SK-N-MC (cell line): Measurements from ENCODE around the gene HBP1.
A peak's percentile ranks its signal among the peaks of the same experiment; 100 is the strongest.
"Not testable (repeated sequence)": the region's sequence is repeated elsewhere in the genome, so short reads cannot be mapped to it uniquely, and the experiment has no call there.

Experiments used
- DNase-seq: peaks from one replicate; pipeline ENCODE4 v3.0.0-alpha.2; 2011; ENCODE audit warnings: low read depth, low spot score
- H3K27ac ChIP-seq: fragments of 200-600 bp; sonication (generic); 2 replicates; pipeline ENCODE4 v1.5.1; 2016; ENCODE audit warnings: mixed run types
- H3K36me3 ChIP-seq: fragments of 200-600 bp; sonication (generic); 2 replicates; pipeline ENCODE4 v1.6.1; 2017; ENCODE audit warnings: antibody characterized with exemption, low read length, mixed read lengths; ENCODE audit not compliant: insufficient read depth
- H3K4me3 ChIP-seq: fragments of 200-600 bp; sonication (generic); 2 replicates; pipeline ENCODE4 v1.5.1; 2016
- H3K9ac ChIP-seq: fragments of 200-600 bp; sonication (generic); 2 replicates; pipeline ENCODE4 v1.8.0; 2017; ENCODE audit warnings: mixed run types, mixed read lengths; ENCODE audit not compliant: insufficient read length
- H3K9me3 ChIP-seq: fragments of 200-600 bp; sonication (generic); 2 replicates; pipeline ENCODE4 v1.6.1; 2017; ENCODE audit warnings: low read depth, mild to moderate bottlenecking, antibody characterized with exemption, low read length, moderate library complexity, mixed read lengths
- EZH2 ChIP-seq: fragments of 200-600 bp; sonication (generic); IDR thresholded peaks from one replicate; pipeline ENCODE4 v1.6.1; 2017; ENCODE audit warnings: antibody characterized with exemption
- FOXP2 ChIP-seq: optimal IDR thresholded peaks from 2 replicates; pipeline ENCODE3; 2011; ENCODE audit warnings: mild to moderate bottlenecking, moderate library complexity; ENCODE audit not compliant: insufficient read depth; ENCODE audit errors: extremely low read length, control extremely low read depth
- POLR2AphosphoS5 ChIP-seq: IDR thresholded peaks from 2 replicates; pipeline ENCODE4 v1.6.1; 2012; ENCODE audit warnings: mild to moderate bottlenecking, low read depth, low read length, borderline replicate concordance

HBP1 gene

DNA sequence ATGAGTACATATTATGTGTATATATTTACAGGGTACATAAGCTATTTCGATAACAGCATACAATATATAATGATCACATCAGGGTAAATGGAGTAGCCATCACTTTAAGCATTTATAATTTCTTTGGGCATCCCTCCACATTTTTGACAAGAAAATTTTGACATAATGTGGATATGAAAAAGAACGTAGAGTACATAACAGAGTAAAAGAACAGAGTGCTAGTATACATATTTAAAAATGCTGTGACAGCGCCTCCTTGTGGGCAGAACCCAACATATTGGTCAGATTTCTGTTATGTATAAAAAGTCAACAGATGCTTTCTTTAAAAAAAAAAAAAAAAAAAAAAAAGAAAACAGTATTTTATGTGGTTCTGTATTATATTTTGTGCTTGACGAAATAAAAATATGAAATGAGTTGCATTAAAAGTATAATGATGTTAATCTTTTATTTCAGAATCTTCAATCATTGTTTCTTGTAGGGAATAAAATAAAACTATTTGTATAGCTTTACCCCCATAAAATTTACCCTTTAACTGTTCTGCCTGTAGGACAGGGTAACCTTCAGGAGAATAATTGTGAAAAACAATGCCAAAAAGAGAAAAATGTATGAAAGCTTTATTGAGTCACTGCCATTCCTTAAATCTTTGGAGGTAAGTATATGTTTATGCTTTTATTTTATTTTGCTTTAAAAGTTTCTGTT is 18.3 kb upstream of the HBP1 start:
- no peak overlapping the region for H3K9ac ChIP-seq
- TF ChIP-seq FOXP2 (no peak), POLR2AphosphoS5 (no peak), EZH2 (no peak)
- no peak overlapping the region for H3K27ac ChIP-seq
- H3K36me3 ChIP-seq = no peaks in the 10 kb centered on the region
- DNase-seq = peak; percentile 71
- no peak overlapping the region for H3K4me3 ChIP-seq
- H3K9me3 ChIP-seq = no peaks in the 10 kb centered on the region

GRCh38 chr7:107151538-107151937 is 17.3 kb upstream of the HBP1 start:
- Histone ChIP-seq H3K36me3 (no peaks in the 10 kb centered on the region), H3K9me3 (no peaks in the 10 kb centered on the region), H3K9ac (no peak overlapping the region), H3K27ac (no peak overlapping the region), H3K4me3 (no peak overlapping the region)
- TF ChIP-seq EZH2 (no peak), FOXP2 (no peak), POLR2AphosphoS5 (no peak)
- no peak for DNase-seq

DNA sequence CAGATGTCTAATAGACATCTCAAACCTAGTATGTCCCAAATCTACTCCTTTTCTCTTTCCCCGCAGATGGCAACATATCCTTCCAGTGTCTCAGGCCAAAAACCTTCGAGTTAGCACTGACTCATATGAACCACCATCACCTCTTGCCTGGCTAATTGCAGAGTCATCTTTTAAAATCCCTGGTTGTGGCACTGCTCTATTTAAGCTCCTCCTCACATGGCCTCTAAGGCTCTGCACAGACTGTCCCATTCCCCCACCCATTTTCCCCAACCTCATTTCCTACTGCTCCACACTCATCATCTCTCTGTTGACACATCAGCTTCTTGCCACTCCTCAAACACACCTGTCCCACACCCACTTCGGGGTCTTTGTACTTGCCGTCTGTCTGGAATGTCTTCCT is 16.8 kb upstream of the HBP1 start:
- Histone ChIP-seq H3K27ac (no peak overlapping the region), H3K9ac (no peak overlapping the region), H3K4me3 (no peak overlapping the region), H3K36me3 (no peaks in the 10 kb centered on the region), H3K9me3 (no peaks in the 10 kb centered on the region)
- DNase-seq = no peak
- no peak for TF ChIP-seq EZH2
- TF ChIP-seq POLR2AphosphoS5 = no peak
- TF ChIP-seq FOXP2 = no peak

GRCh38 chr7:107154826-107155225 is 14.0 kb upstream of the HBP1 start:
- Histone ChIP-seq H3K9me3 (no peaks in the 10 kb centered on the region), H3K9ac (no peak overlapping the region), H3K36me3 (no peaks in the 10 kb centered on the region), H3K27ac (no peak overlapping the region), H3K4me3 (no peak overlapping the region)
- TF ChIP-seq FOXP2 (no peak), POLR2AphosphoS5 (no peak), EZH2 (no peak)
- DNase-seq = no peak

GRCh38 chr7:107155726-107156125 is 13.1 kb upstream of the HBP1 start:
- not testable (repeated sequence) for H3K9me3 ChIP-seq, DNase-seq, H3K9ac ChIP-seq, H3K4me3 ChIP-seq, H3K36me3 ChIP-seq, H3K27ac ChIP-seq

DNA sequence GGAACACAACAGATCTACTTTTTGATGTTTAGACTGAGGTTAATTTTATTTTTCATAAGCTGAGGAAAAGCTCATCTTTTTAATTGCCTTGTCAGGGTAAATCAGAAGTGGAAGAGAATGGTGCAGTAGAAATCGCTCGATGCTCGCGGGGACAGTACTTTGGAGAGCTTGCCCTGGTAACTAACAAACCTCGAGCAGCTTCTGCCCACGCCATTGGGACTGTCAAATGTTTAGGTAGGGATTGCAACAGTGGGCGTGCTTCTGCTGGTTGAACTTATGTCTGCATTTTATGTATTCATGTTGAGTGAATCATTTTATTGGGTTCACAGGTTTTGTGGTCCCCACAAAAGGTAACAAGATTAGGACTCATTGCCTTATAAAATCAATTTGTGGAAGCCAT is 11.7 kb upstream of the HBP1 start:
- Histone ChIP-seq H3K27ac (no peak overlapping the region), H3K9me3 (no peaks in the 10 kb centered on the region), H3K36me3 (no peaks in the 10 kb centered on the region), H3K4me3 (no peak overlapping the region), H3K9ac (no peak overlapping the region)
- DNase-seq = no peak
- TF ChIP-seq POLR2AphosphoS5 (no peak), EZH2 (no peak), FOXP2 (no peak)

DNA sequence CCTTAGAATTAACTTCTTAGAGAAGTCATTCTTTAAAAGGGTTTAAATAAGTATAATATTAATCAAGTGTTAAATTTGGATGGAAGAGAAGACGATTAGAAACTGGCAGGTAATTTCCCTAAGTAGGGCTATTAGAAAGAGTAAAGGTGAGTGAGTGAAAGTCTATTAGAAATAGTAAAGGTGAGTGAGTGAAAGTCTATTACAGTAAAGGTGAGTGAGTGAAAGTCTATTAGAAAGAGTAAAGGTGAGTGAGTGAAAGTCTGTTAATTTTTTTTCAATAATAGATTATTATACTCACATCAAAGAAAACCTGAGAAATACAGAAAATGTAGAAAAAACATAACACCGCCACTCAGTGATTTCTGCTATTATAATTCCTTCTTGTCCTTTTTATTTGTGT is 10.8 kb upstream of the HBP1 start:
- no peak overlapping the region for H3K27ac ChIP-seq
- H3K36me3 ChIP-seq = no peaks in the 10 kb centered on the region
- DNase-seq = no peak
- H3K9me3 ChIP-seq = no peaks in the 10 kb centered on the region
- H3K9ac ChIP-seq = no peak overlapping the region
- H3K4me3 ChIP-seq = no peak overlapping the region
- no peak for TF ChIP-seq POLR2AphosphoS5
- no peak for TF ChIP-seq EZH2
- TF ChIP-seq FOXP2 = no peak

GRCh38 chr7:107160389-107160788 is 8.4 kb upstream of the HBP1 start:
- Histone ChIP-seq H3K27ac (peak overlapping the region; percentile 90), H3K9ac (no peak overlapping the region), H3K9me3 (no peaks in the 10 kb centered on the region), H3K36me3 (no peaks in the 10 kb centered on the region), H3K4me3 (peak overlapping the region; percentile 57; the same call in 1 of the 2 replicates)
- TF ChIP-seq EZH2 (no peak), FOXP2 (no peak), POLR2AphosphoS5 (no peak)
- DNase-seq = no peak

DNA sequence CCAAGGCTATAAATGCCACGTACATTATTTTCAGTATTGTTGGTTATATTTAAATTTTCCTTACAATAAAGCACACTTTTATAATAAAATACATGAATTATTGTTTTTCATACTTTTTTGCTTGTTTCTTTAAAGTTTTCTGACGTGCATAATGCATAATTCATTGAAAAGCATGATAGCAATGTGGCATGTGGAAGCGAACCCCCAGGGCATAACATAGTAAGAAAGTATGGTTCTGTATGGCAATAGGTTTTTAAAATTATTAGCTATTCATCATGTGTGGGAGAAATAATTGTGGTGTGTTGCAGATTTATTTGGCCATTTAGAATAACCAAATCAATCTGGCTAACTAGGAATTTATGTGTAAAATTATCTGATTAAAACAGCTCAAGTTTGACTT is 7.4 kb upstream of the HBP1 start:
- peak overlapping the region; percentile 57 for H3K4me3 ChIP-seq
- DNase-seq = peak; percentile 77
- peak overlapping the region; percentile 90 for H3K27ac ChIP-seq
- no peaks in the 10 kb centered on the region for H3K9me3 ChIP-seq
- TF ChIP-seq POLR2AphosphoS5 = no peak
- TF ChIP-seq EZH2 = no peak
- no peak for TF ChIP-seq FOXP2
- no peaks in the 10 kb centered on the region for H3K36me3 ChIP-seq
- peak overlapping the region; percentile 28 for H3K9ac ChIP-seq
